WTC11 (cell line): ENCODE data around the gene TOM1. TPM values are rescaled to one million over a fixed set of nuclear protein-coding genes. Genes with fewer than 3 reads are reported as not detected.

Experiments
- ATAC-seq: fragments of 200-7000 bp; cut with Tn5 transposase; 2 replicates; pipeline ENCODE4 v1.10.0; 2021; ENCODE audit warnings: mild to moderate bottlenecking, moderate library complexity
- CTCF ChIA-PET: fragments of 300-600 bp; sonication (Branson Sonifier 250); formaldehyde crosslinking; loops from one replicate; lab custom pipeline; 2021; ENCODE audit warnings: antibody characterized with exemption; lab: Charles Lee
- POLR2A ChIA-PET: fragments of 350-600 bp; sonication (Branson Sonifier 250); formaldehyde crosslinking; loops from one replicate; lab custom pipeline; 2021; ENCODE audit warnings: antibody characterized with exemption; lab: Charles Lee
- DNase-seq: peaks from one replicate; pipeline ENCODE4 v3.0.0; 2021; ENCODE audit warnings: low spot score
- H3K27ac Mint-ChIP-seq: 2 replicates; pipeline ENCODE4 v1.8.0; 2021; ENCODE audit warnings: mixed read lengths
- H3K27me3 Mint-ChIP-seq: 2 replicates; pipeline ENCODE4 v1.8.0; 2021; ENCODE audit warnings: low read depth, mild to moderate bottlenecking, moderate library complexity, mixed read lengths
- H3K36me3 Mint-ChIP-seq: 2 replicates; pipeline ENCODE4 v1.8.0; 2021; ENCODE audit warnings: mixed read lengths
- H3K4me1 Mint-ChIP-seq: 2 replicates; pipeline ENCODE4 v1.8.0; 2022; ENCODE audit warnings: mixed read lengths
- H3K4me3 Mint-ChIP-seq: 2 replicates; pipeline ENCODE4 v1.8.0; 2021; ENCODE audit warnings: mild to moderate bottlenecking, moderate library complexity, mixed read lengths
- H3K9me3 Mint-ChIP-seq: 2 replicates; pipeline ENCODE4 v1.8.0; 2021; ENCODE audit warnings: mixed read lengths
- ARID4B ChIP-seq: sonication (generic); formaldehyde crosslinking; IDR thresholded peaks from 2 replicates; pipeline ENCODE4 v1.8.0; 2023; ENCODE audit warnings: missing genetic modification reagents, mild to moderate bottlenecking, borderline replicate concordance
- ATF1 ChIP-seq: sonication (generic); formaldehyde crosslinking; IDR thresholded peaks from 2 replicates; pipeline ENCODE4 v1.8.1; 2023; ENCODE audit warnings: mild to moderate bottlenecking, moderate library complexity, missing genetic modification reagents
- ATF2 ChIP-seq: sonication (generic); formaldehyde crosslinking; IDR thresholded peaks from 2 replicates; pipeline ENCODE4 v1.8.1; 2022; ENCODE audit warnings: low read depth, missing genetic modification reagents, borderline replicate concordance
- ERG ChIP-seq: fragments of 250-450 bp; sonication (Bioruptor Pico); IDR thresholded peaks from 2 replicates; pipeline ENCODE4 v1.8.0; 2021; ENCODE audit warnings: mild to moderate bottlenecking
- ESRRA ChIP-seq: sonication (generic); formaldehyde crosslinking; IDR thresholded peaks from 2 replicates; pipeline ENCODE4 v1.8.1; 2022; ENCODE audit warnings: mild to moderate bottlenecking, missing genetic modification reagents, borderline replicate concordance
- GRHL2 ChIP-seq: fragments of 250-450 bp; sonication (Bioruptor Pico); IDR thresholded peaks from 2 replicates; pipeline ENCODE4 v1.8.0; 2022; ENCODE audit warnings: mild to moderate bottlenecking, moderate library complexity; ENCODE audit not compliant: insufficient replicate concordance, severe bottlenecking
- JAZF1 ChIP-seq: fragments of 250-450 bp; sonication (Bioruptor Pico); IDR thresholded peaks from 2 replicates; pipeline ENCODE4 v1.9.0; 2021; ENCODE audit warnings: moderate library complexity, mild to moderate bottlenecking, inconsistent platforms
- MXD4 ChIP-seq: fragments of 250-450 bp; sonication (Bioruptor Pico); IDR thresholded peaks from 2 replicates; pipeline ENCODE4 v1.8.0; 2021; ENCODE audit warnings: mild to moderate bottlenecking, moderate library complexity, borderline replicate concordance
- NR1H2 ChIP-seq: sonication (generic); formaldehyde crosslinking; IDR thresholded peaks from 2 replicates; pipeline ENCODE4 v1.9.0; 2021; ENCODE audit warnings: mild to moderate bottlenecking, moderate library complexity, missing genetic modification reagents
- RORB ChIP-seq: fragments of 250-450 bp; sonication (Bioruptor Pico); IDR thresholded peaks from 2 replicates; pipeline ENCODE4 v1.9.0; 2021; ENCODE audit warnings: mild to moderate bottlenecking
- SMAD4 ChIP-seq: sonication (generic); formaldehyde crosslinking; IDR thresholded peaks from 2 replicates; pipeline ENCODE4 v1.8.0; 2022; ENCODE audit warnings: mild to moderate bottlenecking, missing genetic modification reagents
- TEAD1 ChIP-seq: sonication (generic); formaldehyde crosslinking; IDR thresholded peaks from 2 replicates; pipeline ENCODE4 v1.8.0; 2022; ENCODE audit warnings: mild to moderate bottlenecking, missing genetic modification reagents
- TEAD4 ChIP-seq: sonication (generic); formaldehyde crosslinking; IDR thresholded peaks from 2 replicates; pipeline ENCODE4 v1.8.0; 2022; ENCODE audit warnings: mild to moderate bottlenecking, missing genetic modification reagents
- USF1 ChIP-seq: sonication (generic); formaldehyde crosslinking; IDR thresholded peaks from 2 replicates; pipeline ENCODE4 v1.8.0; 2022; ENCODE audit warnings: mild to moderate bottlenecking, missing genetic modification reagents
- USF2 ChIP-seq: sonication (generic); formaldehyde crosslinking; IDR thresholded peaks from 2 replicates; pipeline ENCODE4 v1.8.1; 2023; ENCODE audit warnings: mild to moderate bottlenecking, missing genetic modification reagents, moderate library complexity
- ZNF423 ChIP-seq: fragments of 250-450 bp; sonication (Bioruptor Pico); IDR thresholded peaks from 2 replicates; pipeline ENCODE4 v2.1.2; 2022; ENCODE audit warnings: mild to moderate bottlenecking, moderate library complexity
- total RNA-seq: library from RNA; stranded (reverse); gene quantifications from 3 replicates; pipeline ENCODE4 v1.2.3, GENCODE V29; 2021

TOM1 gene
- total RNA-seq, 1 experiment from 2014 or later, result 23.5 TPM

DNA sequence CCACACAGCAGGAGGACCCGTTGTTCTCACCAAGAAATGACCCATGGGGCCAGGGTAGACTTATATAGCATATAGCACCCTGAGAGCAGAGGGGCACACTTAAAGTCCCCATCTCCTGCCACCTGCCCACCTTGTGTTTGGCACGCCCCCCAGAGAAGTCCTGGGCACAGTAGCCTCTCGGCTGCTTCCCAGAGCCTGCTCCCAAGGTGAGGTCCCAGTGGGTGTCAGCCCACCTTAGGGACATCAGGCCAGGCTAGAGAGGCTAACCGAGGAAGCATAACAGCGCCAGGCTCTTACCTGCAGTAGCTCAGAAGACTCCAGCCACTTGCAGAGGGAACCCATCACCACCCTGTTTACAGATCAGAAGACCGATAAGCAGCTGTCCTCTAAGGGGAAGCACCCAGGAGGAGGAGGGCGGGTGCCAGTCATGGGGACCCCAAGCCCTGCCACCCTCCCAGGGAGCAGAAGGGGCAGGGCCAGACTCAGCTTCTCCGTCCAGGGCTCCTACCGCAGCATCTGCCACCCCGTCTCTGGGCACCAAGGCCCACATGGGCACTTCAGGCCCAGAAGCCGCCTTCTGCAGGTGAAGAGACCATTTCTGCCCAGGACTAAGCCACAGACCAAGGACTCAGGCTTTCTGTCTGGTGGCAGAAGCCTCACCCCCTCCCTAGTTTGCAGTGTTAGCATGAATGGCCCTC is 46.3 kb downstream of the TOM1 start (continued):
- TF ChIP-seq ARID4B (CRISPR knock-in tag) (no peak), USF2 (CRISPR knock-in tag) (no peak), JAZF1 (no peak), ATF1 (CRISPR knock-in tag) (no peak), GRHL2 (no peak), USF1 (CRISPR knock-in tag) (no peak), ATF2 (CRISPR knock-in tag) (no peak)

DNA sequence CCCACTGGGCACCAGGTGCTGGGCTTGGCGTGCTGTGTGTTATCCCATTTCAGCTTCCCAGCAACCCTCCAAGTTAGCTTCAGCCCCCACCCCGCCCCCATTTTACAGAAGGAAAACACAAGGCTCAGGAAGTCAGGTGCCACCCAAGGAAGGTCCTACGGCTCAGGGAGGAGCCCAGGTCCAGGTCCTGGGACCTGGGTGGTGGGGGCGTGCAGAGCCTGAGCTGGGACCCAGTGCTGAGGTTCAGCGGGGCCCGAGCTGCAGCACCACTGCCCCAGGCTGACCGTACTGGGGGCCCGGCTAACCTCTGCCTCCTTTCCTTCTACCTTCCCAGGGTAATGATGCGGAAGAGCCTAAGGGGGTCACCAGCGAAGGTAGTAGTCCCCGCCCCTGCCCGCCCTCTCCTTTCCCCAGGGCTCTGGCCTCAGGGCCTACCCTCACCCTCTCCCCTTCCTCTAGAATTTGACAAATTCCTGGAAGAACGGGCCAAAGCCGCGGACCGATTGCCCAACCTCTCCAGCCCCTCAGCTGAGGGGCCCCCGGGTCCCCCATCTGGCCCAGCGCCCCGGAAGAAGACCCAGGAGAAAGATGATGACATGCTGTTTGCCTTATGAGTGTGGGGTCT is 47.0 kb downstream of the TOM1 start:
- ATAC-seq (no peak), DNase-seq (no peak)
- CTCF ChIA-PET, result interaction anchor here (0.6 to 2.6 kb wide), 3 partner anchors 14 to 84 kb away, joined by 3 to 9 read pairs (median 4); no protein-coding TSS in a partner anchor
- POLR2A ChIA-PET, result no interaction called here
- Mint-ChIP-seq H3K4me3 (no peak overlapping the region), H3K27ac (no peak overlapping the region), H3K4me1 (peaks cover 13% of the 10 kb centered on the region), H3K36me3 (no peaks in the 10 kb centered on the region), H3K27me3 (peaks cover 9% of the 10 kb centered on the region; the same call in 1 of the 2 replicates), H3K9me3 (no peaks in the 10 kb centered on the region)
- TF ChIP-seq ERG (CRISPR knock-in tag) (no peak), ESRRA (CRISPR knock-in tag) (no peak), ZNF423 (CRISPR knock-in tag) (no peak), JAZF1 (no peak), TEAD4 (no peak), TEAD1 (no peak), SMAD4 (CRISPR knock-in tag) (no peak), NR1H2 (CRISPR knock-in tag) (no peak), MXD4 (CRISPR knock-in tag) (no peak), RORB (CRISPR knock-in tag) (no peak)
